ENCODE data around the gene MCU.
"Not testable (repeated sequence)": the region's sequence is repeated elsewhere in the genome, so short reads cannot be mapped to it uniquely, and the experiment has no call there.

MCU gene

GRCh38 chr10:72659694-72660093 lies 32.2 kb upstream of the MCU start:
- no peaks in the 10 kb centered on the region for H3K27me3 ChIP-seq (ENCODE audit: control insufficient read depth, insufficient read depth, low read length, poor library complexity, severe bottlenecking)
- no peaks in the 10 kb centered on the region for H3K9me3 ChIP-seq (ENCODE audit: control insufficient read depth, low read length)
- H3K4me1 ChIP-seq (ENCODE audit: control insufficient read depth, insufficient read depth, low read length) = no peaks in the 10 kb centered on the region
- no peaks in the 10 kb centered on the region for H3K36me3 ChIP-seq (ENCODE audit: control insufficient read depth, insufficient read depth, low read length)
- H3K27ac ChIP-seq (ENCODE audit: insufficient read depth, low read depth, low read length, poor library complexity, severe bottlenecking) = no peak overlapping the region
- WGBS, 2 experiments = 94% methylated on average over 7 to 8 of the region's 8 CpGs
- no peak overlapping the region for H3K4me3 ChIP-seq (ENCODE audit: insufficient read depth, low read depth, low read length)

- Histone ChIP-seq H3K4me3 (ENCODE audit: insufficient read depth, low read depth, low read length) (no peak overlapping the region), H3K9me3 (ENCODE audit: control insufficient read depth, low read length) (no peaks in the 10 kb centered on the region), H3K27me3 (ENCODE audit: control insufficient read depth, insufficient read depth, low read length, poor library complexity, severe bottlenecking) (no peaks in the 10 kb centered on the region), H3K4me1 (ENCODE audit: control insufficient read depth, insufficient read depth, low read length) (no peaks in the 10 kb centered on the region), H3K36me3 (ENCODE audit: control insufficient read depth, insufficient read depth, low read length) (no peaks in the 10 kb centered on the region), H3K27ac (ENCODE audit: insufficient read depth, low read depth, low read length, poor library complexity, severe bottlenecking) (no peak overlapping the region)
These were observed 31.7 kb upstream of the MCU start for GRCh38 chr10:72660220-72660619.

GRCh38 chr10:72661431-72661830 lies 30.5 kb upstream of the MCU start:
- H3K27ac ChIP-seq (ENCODE audit: insufficient read depth, low read depth, low read length, poor library complexity, severe bottlenecking) = no peak overlapping the region
- H3K4me3 ChIP-seq (ENCODE audit: insufficient read depth, low read depth, low read length) = no peak overlapping the region
- H3K27me3 ChIP-seq (ENCODE audit: control insufficient read depth, insufficient read depth, low read length, poor library complexity, severe bottlenecking) = no peaks in the 10 kb centered on the region
- H3K9me3 ChIP-seq (ENCODE audit: control insufficient read depth, low read length) = no peaks in the 10 kb centered on the region
- no peaks in the 10 kb centered on the region for H3K4me1 ChIP-seq (ENCODE audit: control insufficient read depth, insufficient read depth, low read length)
- no peaks in the 10 kb centered on the region for H3K36me3 ChIP-seq (ENCODE audit: control insufficient read depth, insufficient read depth, low read length)
- WGBS, 2 experiments = 94 to 95% methylated on average over 1 of the region's 1 CpG

- Histone ChIP-seq H3K27ac (ENCODE audit: insufficient read depth, low read depth, low read length, poor library complexity, severe bottlenecking) (no peak overlapping the region), H3K4me1 (ENCODE audit: control insufficient read depth, insufficient read depth, low read length) (no peaks in the 10 kb centered on the region), H3K27me3 (ENCODE audit: control insufficient read depth, insufficient read depth, low read length, poor library complexity, severe bottlenecking) (no peaks in the 10 kb centered on the region), H3K4me3 (ENCODE audit: insufficient read depth, low read depth, low read length) (no peak overlapping the region), H3K36me3 (ENCODE audit: control insufficient read depth, insufficient read depth, low read length) (no peaks in the 10 kb centered on the region), H3K9me3 (ENCODE audit: control insufficient read depth, low read length) (no peaks in the 10 kb centered on the region)
These were observed 28.0 kb upstream of the MCU start for GRCh38 chr10:72663971-72664370.

GRCh38 chr10:72665925-72666324 lies 26.0 kb upstream of the MCU start:
- Histone ChIP-seq H3K27me3 (ENCODE audit: control insufficient read depth, insufficient read depth, low read length, poor library complexity, severe bottlenecking) (no peaks in the 10 kb centered on the region), H3K4me1 (ENCODE audit: control insufficient read depth, insufficient read depth, low read length) (no peaks in the 10 kb centered on the region), H3K27ac (ENCODE audit: insufficient read depth, low read depth, low read length, poor library complexity, severe bottlenecking) (no peak overlapping the region), H3K4me3 (ENCODE audit: insufficient read depth, low read depth, low read length) (no peak overlapping the region), H3K9me3 (ENCODE audit: control insufficient read depth, low read length) (no peaks in the 10 kb centered on the region), H3K36me3 (ENCODE audit: control insufficient read depth, insufficient read depth, low read length) (no peaks in the 10 kb centered on the region)
- WGBS, 2 experiments = 95% methylated on average over 4 of the region's 4 CpGs

GRCh38 chr10:72667207-72667864 lies 24.6 kb upstream of the MCU start:
- Histone ChIP-seq H3K4me1 (ENCODE audit: control insufficient read depth, insufficient read depth, low read length) (no peaks in the 10 kb centered on the region), H3K27me3 (ENCODE audit: control insufficient read depth, insufficient read depth, low read length, poor library complexity, severe bottlenecking) (no peaks in the 10 kb centered on the region), H3K4me3 (ENCODE audit: insufficient read depth, low read depth, low read length) (no peak overlapping the region), H3K27ac (ENCODE audit: insufficient read depth, low read depth, low read length, poor library complexity, severe bottlenecking) (no peak overlapping the region), H3K9me3 (ENCODE audit: control insufficient read depth, low read length) (no peaks in the 10 kb centered on the region), H3K36me3 (ENCODE audit: control insufficient read depth, insufficient read depth, low read length) (no peaks in the 10 kb centered on the region)
- 85 to 95% methylated on average over 3 of the region's 3 CpGs for WGBS, 2 experiments

- no peaks in the 10 kb centered on the region for H3K4me1 ChIP-seq (ENCODE audit: control insufficient read depth, insufficient read depth, low read length)
These were observed 18.7 kb upstream of the MCU start for GRCh38 chr10:72673280-72673679.

GRCh38 chr10:72674174-72674573 lies 17.8 kb upstream of the MCU start:
- H3K27me3 ChIP-seq (ENCODE audit: control insufficient read depth, insufficient read depth, low read length, poor library complexity, severe bottlenecking); H3K4me3 ChIP-seq (ENCODE audit: insufficient read depth, low read depth, low read length); H3K4me1 ChIP-seq (ENCODE audit: control insufficient read depth, insufficient read depth, low read length); H3K27ac ChIP-seq (ENCODE audit: insufficient read depth, low read depth, low read length, poor library complexity, severe bottlenecking); H3K36me3 ChIP-seq (ENCODE audit: control insufficient read depth, insufficient read depth, low read length); H3K9me3 ChIP-seq (ENCODE audit: control insufficient read depth, low read length): not testable (repeated sequence)
- WGBS, 2 experiments = 95 to 100% methylated on average over 1 to 3 of the region's 5 CpGs

More at GRCh38 chr10:72673280-72673679, 18.7 kb upstream of the MCU start:
- Histone ChIP-seq H3K27ac (ENCODE audit: insufficient read depth, low read depth, low read length, poor library complexity, severe bottlenecking) (no peak overlapping the region), H3K9me3 (ENCODE audit: control insufficient read depth, low read length) (no peaks in the 10 kb centered on the region), H3K27me3 (ENCODE audit: control insufficient read depth, insufficient read depth, low read length, poor library complexity, severe bottlenecking) (no peaks in the 10 kb centered on the region), H3K4me3 (ENCODE audit: insufficient read depth, low read depth, low read length) (no peak overlapping the region), H3K36me3 (ENCODE audit: control insufficient read depth, insufficient read depth, low read length) (no peaks in the 10 kb centered on the region)
- WGBS, 2 experiments = 100% methylated on average over 1 of the region's 1 CpG; no CpG with 5 or more reads in 1 of the 2 experiments

- Histone ChIP-seq H3K27me3 (ENCODE audit: control insufficient read depth, insufficient read depth, low read length, poor library complexity, severe bottlenecking) (no peaks in the 10 kb centered on the region), H3K4me3 (ENCODE audit: insufficient read depth, low read depth, low read length) (no peak overlapping the region), H3K4me1 (ENCODE audit: control insufficient read depth, insufficient read depth, low read length) (no peaks in the 10 kb centered on the region), H3K27ac (ENCODE audit: insufficient read depth, low read depth, low read length, poor library complexity, severe bottlenecking) (no peak overlapping the region), H3K9me3 (ENCODE audit: control insufficient read depth, low read length) (no peaks in the 10 kb centered on the region), H3K36me3 (ENCODE audit: control insufficient read depth, insufficient read depth, low read length) (no peaks in the 10 kb centered on the region)
- 87 to 95% methylated on average over 4 of the region's 4 CpGs for WGBS, 2 experiments
These were observed 12.1 kb upstream of the MCU start for GRCh38 chr10:72679838-72680241.

GRCh38 chr10:72682638-72683037 lies 9.3 kb upstream of the MCU start:
- Histone ChIP-seq H3K27ac (ENCODE audit: insufficient read depth, low read depth, low read length, poor library complexity, severe bottlenecking) (no peak overlapping the region), H3K4me1 (ENCODE audit: control insufficient read depth, insufficient read depth, low read length) (no peaks in the 10 kb centered on the region), H3K36me3 (ENCODE audit: control insufficient read depth, insufficient read depth, low read length) (no peaks in the 10 kb centered on the region), H3K4me3 (ENCODE audit: insufficient read depth, low read depth, low read length) (no peak overlapping the region), H3K27me3 (ENCODE audit: control insufficient read depth, insufficient read depth, low read length, poor library complexity, severe bottlenecking) (no peaks in the 10 kb centered on the region), H3K9me3 (ENCODE audit: control insufficient read depth, low read length) (no peaks in the 10 kb centered on the region)
- 86 to 93% methylated on average over 6 of the region's 6 CpGs for WGBS, 2 experiments

All from ectodermal cell (in vitro differentiated cells).